Measurements from ENCODE around the gene NXPE3.

Gene NXPE3

DNA sequence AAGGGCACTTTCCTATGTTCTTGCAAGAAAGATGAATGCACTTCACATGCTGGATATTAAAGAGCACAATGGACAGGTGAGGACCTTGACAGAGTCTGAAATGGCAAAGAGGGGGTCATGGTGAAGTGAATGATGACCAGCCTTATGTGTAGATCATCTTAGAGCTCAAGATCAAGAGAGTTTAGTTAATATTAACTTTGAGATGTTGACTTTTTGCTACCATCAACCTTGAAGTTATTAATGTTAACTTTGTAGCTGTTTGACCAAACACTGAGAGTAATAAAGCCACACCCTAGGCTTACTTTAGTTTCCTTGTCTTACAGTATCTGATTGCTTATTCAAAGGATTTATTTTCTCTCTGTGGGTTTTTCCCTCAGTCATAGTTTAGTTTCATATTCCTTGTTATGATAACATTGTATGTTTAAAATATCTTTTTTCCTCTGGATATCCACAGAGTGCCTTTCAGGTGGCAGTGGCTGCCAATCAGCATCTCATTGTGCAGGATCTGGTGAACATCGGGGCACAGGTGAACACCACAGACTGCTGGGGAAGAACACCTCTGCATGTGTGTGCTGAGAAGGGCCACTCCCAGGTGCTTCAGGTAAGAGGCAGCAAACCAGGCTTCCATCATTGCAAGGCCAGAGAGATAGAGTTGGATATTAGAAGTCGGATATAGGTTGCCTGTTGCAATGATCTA lies 75.7 kb downstream of the NXPE3 start:
- Histone ChIP-seq H3K9me3 (no peaks in the 10 kb centered on the region), H3K27me3 (no peaks in the 10 kb centered on the region), H3K4me3 (ENCODE audit: low read depth, low read length) (no peak overlapping the region), H3K4me1 (no peaks in the 10 kb centered on the region), H3K36me3 (peaks cover 19% of the 10 kb centered on the region)
- no peak for TF ChIP-seq CTCF (IDR thresholded peaks at IDR 0.05; ENCODE audit: low read depth, low read length)
- no peak for DNase-seq

DNA sequence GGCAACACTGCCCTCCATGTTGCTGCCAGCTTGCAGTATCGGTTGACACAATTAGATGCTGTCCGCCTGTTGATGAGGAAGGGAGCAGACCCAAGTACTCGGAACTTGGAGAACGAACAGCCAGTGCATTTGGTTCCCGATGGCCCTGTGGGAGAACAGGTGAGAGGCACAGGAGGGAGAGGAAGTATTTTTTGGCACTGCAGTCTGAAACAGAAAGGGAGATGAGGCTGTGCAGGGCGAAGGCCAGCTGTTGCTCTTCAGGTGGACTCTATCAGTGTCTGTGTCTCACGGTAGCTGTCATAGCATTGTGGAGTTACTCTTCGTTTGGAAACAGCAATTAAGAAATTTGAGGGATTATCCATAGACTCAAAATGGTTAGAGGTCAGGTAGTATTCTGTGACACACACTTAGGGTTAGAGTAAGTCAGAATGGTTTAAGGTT lies 78.3 kb downstream of the NXPE3 start:
- Histone ChIP-seq H3K27me3 (no peaks in the 10 kb centered on the region), H3K4me1 (no peaks in the 10 kb centered on the region), H3K36me3 (peaks cover 20% of the 10 kb centered on the region), H3K4me3 (ENCODE audit: low read depth, low read length) (no peak overlapping the region), H3K9me3 (no peaks in the 10 kb centered on the region)
- no peak for DNase-seq
- TF ChIP-seq CTCF (IDR thresholded peaks at IDR 0.05; ENCODE audit: low read depth, low read length): no peak

- Histone ChIP-seq H3K4me1 (no peaks in the 10 kb centered on the region), H3K36me3 (peaks cover 16% of the 10 kb centered on the region), H3K9me3 (no peaks in the 10 kb centered on the region), H3K4me3 (ENCODE audit: low read depth, low read length) (no peak overlapping the region), H3K27me3 (no peaks in the 10 kb centered on the region)
- no peak for DNase-seq
- no peak for TF ChIP-seq CTCF (IDR thresholded peaks at IDR 0.05; ENCODE audit: low read depth, low read length)
Measured at GRCh38 chr3:101858464-101859030, 79.5 kb downstream of the NXPE3 start.

- Histone ChIP-seq H3K27me3 (no peaks in the 10 kb centered on the region), H3K9me3 (no peaks in the 10 kb centered on the region), H3K4me3 (ENCODE audit: low read depth, low read length) (no peak overlapping the region), H3K36me3 (peaks cover 8% of the 10 kb centered on the region), H3K4me1 (no peaks in the 10 kb centered on the region)
- no peak for DNase-seq
- TF ChIP-seq CTCF (IDR thresholded peaks at IDR 0.05; ENCODE audit: low read depth, low read length): no peak
Measured at GRCh38 chr3:101859882-101860448, 81.0 kb downstream of the NXPE3 start.

DNA sequence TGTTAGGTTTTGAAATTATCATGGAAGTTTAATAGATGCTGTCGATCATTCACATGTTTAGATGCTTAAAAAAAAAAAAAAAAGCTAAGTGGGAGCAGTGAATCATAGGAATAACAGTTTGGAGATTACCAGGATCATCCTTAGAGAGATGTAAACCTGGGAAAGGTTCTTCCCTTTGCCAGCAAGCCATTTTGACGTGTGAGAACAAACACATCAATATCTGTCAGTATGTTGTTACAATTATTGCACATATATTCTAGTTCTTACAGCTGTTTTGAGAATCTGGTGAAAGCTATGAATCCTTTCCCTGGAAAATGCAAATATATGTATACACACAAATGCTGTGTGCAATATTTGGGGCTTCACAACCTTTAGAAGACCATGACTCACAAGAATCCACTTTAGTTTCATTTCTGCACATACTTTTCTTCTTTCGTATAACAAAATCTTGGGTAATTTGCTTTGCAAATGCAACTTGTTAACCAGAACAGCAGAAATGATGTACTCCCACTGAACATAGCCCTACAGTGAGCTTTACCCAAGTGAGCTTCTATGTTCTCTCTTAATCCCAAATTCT lies 82.3 kb downstream of the NXPE3 start:
- Histone ChIP-seq H3K27me3 (no peaks in the 10 kb centered on the region), H3K9me3 (no peaks in the 10 kb centered on the region), H3K36me3 (peaks cover 3% of the 10 kb centered on the region; the same call in 1 of the 2 replicates), H3K4me3 (ENCODE audit: low read depth, low read length) (no peak overlapping the region), H3K4me1 (peaks cover 6% of the 10 kb centered on the region; the same call in 1 of the 2 replicates)
- DNase-seq: no peak
- TF ChIP-seq CTCF (IDR thresholded peaks at IDR 0.05; ENCODE audit: low read depth, low read length): no peak

Measured in BE2C (cell line).